Heart left ventricle (tissue), 13 donors: Measurements from ENCODE around the gene EFNA5.

Experiments used
- POLR2A ChIP-seq, 2 donors: fragments of 450-650 bp; IDR thresholded peaks; one replicate each; pipeline ENCODE4 v1.6.1; 2017; ENCODE audit warnings: antibody characterized with exemption in 2 of 2, mild to moderate bottlenecking in 2 of 2, moderate library complexity in 2 of 2
- TF ChIP-seq, protein P1 (sequence below), 12 donors: fragments of 200-600 bp; sonication (generic) in 4 of 12; IDR thresholded peaks; one replicate each; pipeline versions ENCODE4 v1.5.0 to v1.8.0; 2018 to 2022; ENCODE audit warnings: antibody characterized with exemption in 12 of 12, mild to moderate bottlenecking in 5 of 12
- donor health status: ischemic (EF 13 %, LVEDD 7.1; RV severe dilation, severe dysfunction).
- donor health status: DM: no; HTN: yes; CAD: no.
- donor health status: DM: no; HTN: no; CAD: no.
- donor health status: ischemic (EF 25% LVEDD 6.9; RV normal size, moderate dysfunction).
- donor health status: ischemic (EF 25% LVEDD 5.7; RV mildly dilated, moderate dysfunction).
- donor health status: ischemic (EF 35%, LVEDD 5.7; RV mildly dilated, moderate dysfunction).
- donor health status: nonischemic (EF 11% LVEDD 7.7; RV severe dilation, severe dysfunction).
- donor health status: DM: yes; HTN: yes; CAD: no.
- donor health status: PGD.
- donor health status: ischemic (EF 29% LVEDD 5.4; RV normal size, mild dysfunction).
- donor health status: nonischemic (EF 23%, LVEDD 6.1; RV moderate dilation, normal function).

- no peak for TF ChIP-seq POLR2A (IDR thresholded peaks at IDR 0.05)
- TF ChIP-seq, protein P1, sequence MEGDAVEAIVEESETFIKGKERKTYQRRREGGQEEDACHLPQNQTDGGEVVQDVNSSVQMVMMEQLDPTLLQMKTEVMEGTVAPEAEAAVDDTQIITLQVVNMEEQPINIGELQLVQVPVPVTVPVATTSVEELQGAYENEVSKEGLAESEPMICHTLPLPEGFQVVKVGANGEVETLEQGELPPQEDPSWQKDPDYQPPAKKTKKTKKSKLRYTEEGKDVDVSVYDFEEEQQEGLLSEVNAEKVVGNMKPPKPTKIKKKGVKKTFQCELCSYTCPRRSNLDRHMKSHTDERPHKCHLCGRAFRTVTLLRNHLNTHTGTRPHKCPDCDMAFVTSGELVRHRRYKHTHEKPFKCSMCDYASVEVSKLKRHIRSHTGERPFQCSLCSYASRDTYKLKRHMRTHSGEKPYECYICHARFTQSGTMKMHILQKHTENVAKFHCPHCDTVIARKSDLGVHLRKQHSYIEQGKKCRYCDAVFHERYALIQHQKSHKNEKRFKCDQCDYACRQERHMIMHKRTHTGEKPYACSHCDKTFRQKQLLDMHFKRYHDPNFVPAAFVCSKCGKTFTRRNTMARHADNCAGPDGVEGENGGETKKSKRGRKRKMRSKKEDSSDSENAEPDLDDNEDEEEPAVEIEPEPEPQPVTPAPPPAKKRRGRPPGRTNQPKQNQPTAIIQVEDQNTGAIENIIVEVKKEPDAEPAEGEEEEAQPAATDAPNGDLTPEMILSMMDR (IDR thresholded peaks at IDR 0.05): no peak
Measured at GRCh38 chr5:107459605-107460004, 211.1 kb downstream of the EFNA5 start.
